Measurements from ENCODE around the gene C2CD5.
"Not testable (repeated sequence)": the region's sequence is repeated elsewhere in the genome, so short reads cannot be mapped to it uniquely, and the experiment has no call there.

The C2CD5 gene

DNA sequence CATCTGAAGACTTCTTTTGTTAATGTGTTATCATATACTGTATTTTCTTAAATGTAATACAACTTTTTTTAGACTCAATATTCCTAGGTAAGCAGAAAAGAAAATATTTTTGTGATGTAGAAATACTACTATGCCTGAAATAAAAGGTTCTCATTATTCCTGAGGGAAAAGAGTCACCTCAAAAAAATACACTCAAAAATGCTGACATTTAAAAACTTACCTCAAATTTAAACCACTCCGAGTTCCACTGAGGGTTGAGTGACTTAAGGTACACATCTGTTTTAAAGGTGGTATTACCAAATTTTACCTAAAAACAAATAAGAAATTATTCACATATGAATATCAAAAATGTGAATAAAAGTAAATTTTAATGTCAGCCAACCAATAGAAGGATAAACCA is 9.3 kb downstream of the C2CD5 start:
- FAIRE-seq, result no peak

DNA sequence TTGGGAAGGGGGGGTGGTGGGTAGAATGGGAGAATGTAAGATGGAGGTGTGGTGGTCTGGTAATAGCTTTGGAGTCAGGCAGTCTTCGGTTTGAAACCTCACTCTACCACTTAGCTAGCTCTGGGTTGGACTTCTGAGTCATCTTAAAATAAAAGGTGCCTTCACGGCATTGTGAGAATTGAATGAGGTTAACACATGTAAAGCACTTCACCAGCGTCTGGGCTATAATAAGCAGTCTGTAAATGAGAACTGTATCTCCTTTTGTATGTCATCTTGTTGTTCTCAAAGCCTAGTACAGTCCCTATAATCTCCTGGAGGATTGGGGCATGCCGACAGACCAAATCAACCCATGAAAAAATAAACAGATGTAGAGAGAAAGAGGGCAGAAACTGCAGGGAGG is 11.2 kb downstream of the C2CD5 start:
- FAIRE-seq, result no peak

DNA sequence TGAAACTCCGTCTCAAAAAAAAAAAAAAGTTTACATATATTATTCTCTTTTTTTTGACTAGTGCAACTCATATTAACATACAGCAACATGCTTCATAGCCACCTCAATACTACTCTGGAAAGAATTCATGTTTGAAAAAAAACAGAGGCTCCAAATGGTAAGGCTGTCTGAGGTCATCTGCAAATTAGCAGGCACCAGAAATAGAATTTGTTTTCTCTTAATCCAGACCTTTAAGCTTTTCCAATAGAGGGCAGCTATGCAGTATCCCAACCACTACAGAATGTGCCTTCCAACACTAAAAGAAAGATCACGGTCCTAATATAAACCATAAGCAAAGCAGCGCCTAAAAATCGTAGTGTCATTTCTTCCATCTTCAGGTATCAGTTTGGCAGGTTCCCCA is 12.0 kb downstream of the C2CD5 start:
- no peak for FAIRE-seq

- FAIRE-seq, result no peak
Observed at GRCh38 chr12:22531205-22531604, 13.1 kb downstream of the C2CD5 start.

- peak; percentile 94 for FAIRE-seq
Observed at GRCh38 chr12:22529281-22530060, 14.9 kb downstream of the C2CD5 start.

DNA sequence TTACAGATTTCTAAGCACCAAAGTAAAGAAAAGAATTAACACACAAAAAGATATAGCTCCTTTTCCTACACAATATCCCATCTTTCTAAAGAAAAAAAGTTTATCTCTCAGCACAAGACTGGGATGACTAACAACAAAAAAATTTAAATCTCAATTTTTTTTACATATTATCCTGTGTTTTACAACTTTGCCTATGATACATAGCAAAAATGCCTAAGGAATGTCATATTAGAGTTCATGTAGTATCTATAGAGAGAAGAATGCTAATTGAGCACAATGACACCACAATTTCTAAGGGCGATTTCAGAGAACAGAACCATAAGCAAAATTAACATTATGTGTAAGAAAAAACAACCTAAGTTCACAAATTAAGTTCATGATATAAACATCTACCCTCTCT is 16.3 kb downstream of the C2CD5 start:
- no peak for FAIRE-seq

- no peak for FAIRE-seq
Observed at GRCh38 chr12:22526836-22527235, 17.5 kb downstream of the C2CD5 start.

DNA sequence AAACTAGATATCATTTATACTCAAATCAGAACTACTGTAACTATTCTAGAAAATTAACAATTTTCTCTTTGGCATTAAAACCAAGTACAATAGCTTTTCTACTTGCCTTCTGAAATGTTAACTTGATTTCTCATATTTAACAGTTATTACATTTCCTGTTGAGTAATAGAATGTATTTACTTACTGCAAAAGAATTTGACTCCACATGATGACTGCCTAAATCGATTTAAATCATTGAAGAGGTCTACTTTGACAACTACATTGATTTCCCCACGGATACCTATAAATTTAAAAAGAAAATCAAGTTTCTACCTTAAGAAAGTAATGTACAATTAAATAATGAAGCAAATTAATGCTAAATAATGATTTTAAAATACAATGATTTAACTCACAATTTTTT is 18.9 kb downstream of the C2CD5 start:
- FAIRE-seq, result peak; percentile 19

GRCh38 chr12:22518998-22519397 is 25.3 kb downstream of the C2CD5 start:
- no peak for FAIRE-seq

GRCh38 chr12:22518060-22518719 is 26.2 kb downstream of the C2CD5 start:
- no peak for FAIRE-seq

- FAIRE-seq, result no peak
Observed at GRCh38 chr12:22514875-22515274, 29.5 kb downstream of the C2CD5 start.

DNA sequence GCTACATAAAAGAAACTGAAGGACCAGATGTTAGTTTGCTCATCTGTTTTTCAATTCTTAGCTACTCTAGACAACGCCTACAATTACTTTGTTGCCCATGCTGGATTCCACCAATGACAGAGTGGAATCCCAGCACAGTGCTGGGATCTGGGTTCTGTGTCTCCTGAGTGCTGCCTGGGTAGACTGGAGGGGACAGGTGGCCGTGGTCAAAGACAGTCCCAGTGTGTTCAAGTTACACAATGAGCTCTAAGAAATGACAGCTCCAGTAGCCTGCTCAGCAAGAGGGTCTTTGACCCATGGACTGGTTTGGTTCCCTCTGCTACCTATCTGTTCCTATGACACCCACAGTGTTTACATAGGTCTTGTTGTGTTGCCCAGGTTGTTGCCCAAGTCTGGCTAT is 38.5 kb downstream of the C2CD5 start:
- no peak for FAIRE-seq

DNA sequence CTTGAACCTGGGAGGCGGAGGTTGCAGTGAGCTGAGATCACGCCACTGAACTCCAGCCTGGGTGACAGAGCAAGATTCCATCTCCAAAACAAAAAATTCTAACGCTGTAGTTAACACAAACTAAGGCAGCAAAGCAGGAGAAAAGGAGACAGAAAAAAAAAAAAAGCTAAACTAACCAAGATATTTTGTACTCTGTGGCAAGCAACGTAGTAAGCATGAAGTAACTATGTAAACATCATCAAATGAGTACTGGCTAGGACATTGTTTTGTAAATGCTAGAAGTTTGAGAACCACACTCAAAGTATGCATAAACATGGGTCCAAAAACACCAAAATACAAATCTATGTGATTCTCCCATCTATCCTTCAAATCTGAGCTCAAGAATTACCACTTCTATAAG is 44.2 kb downstream of the C2CD5 start:
- no peak for FAIRE-seq

- FAIRE-seq, result no peak
Observed at GRCh38 chr12:22499445-22499844, 44.9 kb downstream of the C2CD5 start.

GRCh38 chr12:22494319-22494718 is 50.0 kb downstream of the C2CD5 start:
- no peak for FAIRE-seq

- FAIRE-seq, result no peak
Observed at GRCh38 chr12:22491034-22491433, 53.3 kb downstream of the C2CD5 start.

- FAIRE-seq, result no peak
Observed at GRCh38 chr12:22488478-22488877, 55.9 kb downstream of the C2CD5 start.

GRCh38 chr12:22487683-22488082 is 56.7 kb downstream of the C2CD5 start:
- FAIRE-seq, result not testable (repeated sequence)

DNA sequence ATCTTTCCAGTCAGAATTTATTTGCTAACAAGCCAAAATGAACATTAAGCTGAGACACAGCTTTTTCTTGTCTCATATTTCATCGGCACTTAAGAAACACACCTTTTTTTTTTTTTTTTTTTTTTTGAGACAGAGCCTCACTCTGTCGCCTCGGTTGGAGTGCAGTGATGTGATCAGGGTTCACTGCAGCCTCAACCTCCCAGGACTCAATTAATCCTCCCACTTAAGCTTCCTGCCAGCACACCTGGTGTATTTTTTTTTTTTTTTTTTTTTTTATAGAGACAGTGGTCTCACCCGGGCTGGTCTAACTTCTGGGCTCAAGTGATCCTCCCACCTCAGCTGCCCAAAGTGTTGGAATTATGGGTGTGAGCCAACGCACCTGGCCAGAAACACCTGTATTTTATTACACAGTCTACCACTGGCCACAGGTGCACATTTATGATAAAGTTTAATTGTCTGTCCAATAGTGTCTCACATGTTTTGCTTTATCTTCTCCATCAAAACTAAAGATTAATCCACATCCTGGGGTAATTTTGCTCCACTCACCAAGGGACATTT is 62.7 kb downstream of the C2CD5 start:
- no peak for FAIRE-seq

- not testable (repeated sequence) for FAIRE-seq
Observed at GRCh38 chr12:22480814-22481213, 63.5 kb downstream of the C2CD5 start.

- no peak for FAIRE-seq
Observed at GRCh38 chr12:22480016-22480415, 64.3 kb downstream of the C2CD5 start.

- peak; percentile 13 for FAIRE-seq
Observed at GRCh38 chr12:22477894-22478287, 66.5 kb downstream of the C2CD5 start.

DNA sequence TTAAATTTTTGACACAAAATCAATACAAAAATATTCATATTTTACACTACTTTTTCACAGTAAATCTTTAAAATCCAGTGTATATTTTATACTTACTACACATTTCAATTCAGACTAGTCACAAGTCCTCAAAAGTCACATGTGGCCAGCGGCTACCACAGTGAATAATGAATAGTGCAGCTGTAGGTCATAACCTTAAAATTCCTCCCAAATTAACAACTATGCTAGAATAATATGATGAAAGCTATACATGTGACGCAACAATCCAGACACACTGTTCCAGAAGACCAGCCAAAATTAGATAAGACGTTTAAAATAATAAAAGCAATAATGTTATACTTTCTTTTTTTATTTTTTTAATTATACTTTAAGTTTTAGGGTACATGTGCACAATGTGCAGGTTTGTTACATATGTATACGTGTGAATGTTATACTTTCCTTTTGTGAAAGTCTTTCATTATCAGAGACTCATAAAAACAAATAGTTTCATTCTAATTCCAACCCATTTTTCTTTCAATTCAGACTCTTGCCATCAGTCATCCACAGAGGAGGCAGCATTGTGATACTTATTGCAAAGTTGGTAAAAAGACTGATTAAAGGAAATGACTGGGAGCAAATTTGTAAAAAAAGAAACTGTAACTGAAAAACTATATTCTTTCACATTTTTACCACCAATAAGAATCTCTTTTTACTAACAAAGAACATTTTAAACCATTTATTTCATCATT is 67.0 kb downstream of the C2CD5 start:
- FAIRE-seq, result no peak

DNA sequence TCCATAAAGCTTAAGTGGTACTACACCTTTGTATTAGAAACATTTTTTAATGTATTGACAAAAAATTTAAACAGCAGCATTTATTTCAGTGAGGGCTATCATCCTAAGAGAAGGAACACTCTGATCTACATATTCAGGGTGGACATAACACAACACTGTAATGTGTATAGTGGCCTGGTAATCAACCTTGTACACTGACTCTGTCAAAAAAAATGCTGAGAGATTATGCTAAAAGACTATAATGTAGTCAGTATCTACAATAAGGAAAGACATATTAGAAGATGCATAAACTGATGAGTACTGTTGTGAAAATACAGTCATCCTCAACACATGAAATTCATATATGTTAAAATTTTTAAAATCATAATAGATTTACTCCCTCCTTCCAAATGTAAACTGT is 68.2 kb downstream of the C2CD5 start:
- no peak for FAIRE-seq
